ENCODE results near the gene AK4.

DNA sequence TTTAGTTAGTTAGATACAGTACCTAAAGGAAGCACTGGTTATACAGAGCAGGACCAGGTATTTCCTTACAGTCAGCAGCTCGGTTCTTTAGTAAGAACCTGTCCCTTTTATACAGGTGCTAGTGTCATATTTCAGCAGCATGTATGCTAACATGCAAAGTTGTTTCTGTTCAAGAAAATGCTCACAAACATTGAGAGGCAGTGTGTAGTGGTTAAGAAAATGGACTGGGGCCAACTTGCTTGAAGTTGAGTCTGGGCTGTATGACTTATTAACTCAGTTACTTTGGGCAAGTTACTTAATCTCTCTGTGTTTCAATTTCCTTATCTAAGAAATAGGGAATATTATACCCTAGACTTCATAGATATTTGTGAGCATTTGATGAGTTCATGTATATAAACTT lies 31.1 kb downstream of the AK4 start:
- no peak for TF ChIP-seq POLR2AphosphoS5 (IDR thresholded peaks at IDR 0.05)
- TF ChIP-seq, protein P1, sequence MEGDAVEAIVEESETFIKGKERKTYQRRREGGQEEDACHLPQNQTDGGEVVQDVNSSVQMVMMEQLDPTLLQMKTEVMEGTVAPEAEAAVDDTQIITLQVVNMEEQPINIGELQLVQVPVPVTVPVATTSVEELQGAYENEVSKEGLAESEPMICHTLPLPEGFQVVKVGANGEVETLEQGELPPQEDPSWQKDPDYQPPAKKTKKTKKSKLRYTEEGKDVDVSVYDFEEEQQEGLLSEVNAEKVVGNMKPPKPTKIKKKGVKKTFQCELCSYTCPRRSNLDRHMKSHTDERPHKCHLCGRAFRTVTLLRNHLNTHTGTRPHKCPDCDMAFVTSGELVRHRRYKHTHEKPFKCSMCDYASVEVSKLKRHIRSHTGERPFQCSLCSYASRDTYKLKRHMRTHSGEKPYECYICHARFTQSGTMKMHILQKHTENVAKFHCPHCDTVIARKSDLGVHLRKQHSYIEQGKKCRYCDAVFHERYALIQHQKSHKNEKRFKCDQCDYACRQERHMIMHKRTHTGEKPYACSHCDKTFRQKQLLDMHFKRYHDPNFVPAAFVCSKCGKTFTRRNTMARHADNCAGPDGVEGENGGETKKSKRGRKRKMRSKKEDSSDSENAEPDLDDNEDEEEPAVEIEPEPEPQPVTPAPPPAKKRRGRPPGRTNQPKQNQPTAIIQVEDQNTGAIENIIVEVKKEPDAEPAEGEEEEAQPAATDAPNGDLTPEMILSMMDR (IDR thresholded peaks at IDR 0.05) = no peak
- TF ChIP-seq EP300 (IDR thresholded peaks at IDR 0.05) = no peak
- no peak for TF ChIP-seq POLR2A (IDR thresholded peaks at IDR 0.05)

All from gastroesophageal sphincter (tissue), 3 donors.